PC-3 (cell line): Measurements from ENCODE around the gene TIMP4.

ENCODE experiments used
- CTCF ChIP-seq: fragments of 300-600 bp; sonication (generic); conservative IDR thresholded peaks from 2 replicates; pipeline ENCODE4 v1.5.1; 2017; ENCODE audit warnings: antibody characterized with exemption, low read depth, mild to moderate bottlenecking, low read length
- EZH2 ChIP-seq: fragments of 300-600 bp; sonication (generic); IDR thresholded peaks from one replicate; pipeline ENCODE4 v1.6.1; 2017; ENCODE audit warnings: antibody characterized with exemption, mild to moderate bottlenecking, low read length; ENCODE audit not compliant: unreplicated experiment
- EZH2phosphoT487 ChIP-seq: fragments of 300-600 bp; sonication (generic); IDR thresholded peaks from 2 replicates; pipeline ENCODE4 v1.6.1; 2018; ENCODE audit warnings: mild to moderate bottlenecking, antibody characterized with exemption, low read length, borderline replicate concordance

- no peak for TF ChIP-seq CTCF
- no peak for TF ChIP-seq EZH2phosphoT487
- no peak for TF ChIP-seq EZH2
These were observed 30.1 kb upstream of the TIMP4 start for GRCh38 chr3:12188681-12189287.
